Mesendoderm (in vitro differentiated cells): ENCODE data around the gene GNL1.

Experiments used
- DNase-seq: peaks from one replicate; pipeline ENCODE4 v3.0.0; 2013
- H2AK5ac ChIP-seq: 2 replicates; pipeline ENCODE4 v1.6.1; 2013; ENCODE audit warnings: low read length, inconsistent platforms
- H2BK120ac ChIP-seq: 2 replicates; pipeline ENCODE4 v1.6.1; 2013; ENCODE audit warnings: low read depth, mild to moderate bottlenecking, low read length, moderate library complexity, mixed read lengths
- H2BK15ac ChIP-seq: replicated peaks from 2 replicates; pipeline ENCODE4 v1.6.1; 2013; ENCODE audit warnings: low read depth, mild to moderate bottlenecking, moderate library complexity
- H2BK5ac ChIP-seq: 2 replicates; pipeline ENCODE4 v1.6.1; 2013; ENCODE audit warnings: low read length, inconsistent platforms
- H3K18ac ChIP-seq: 2 replicates; pipeline ENCODE4 v1.6.1; 2013; ENCODE audit warnings: mild to moderate bottlenecking, low read length, mixed read lengths
- H3K23ac ChIP-seq: one replicate; pipeline ENCODE4 v1.6.1; 2013; ENCODE audit warnings: low read length
- H3K27ac ChIP-seq: 2 replicates; pipeline ENCODE4 v1.5.1; 2013; ENCODE audit warnings: low read depth, mild to moderate bottlenecking, inconsistent platforms, low read length, moderate library complexity
- H3K27me3 ChIP-seq: 2 replicates; pipeline ENCODE4 v1.6.1; 2013; ENCODE audit warnings: low read length, control low read depth, mild to moderate bottlenecking, inconsistent platforms; ENCODE audit not compliant: insufficient read depth, poor library complexity
- H3K36me3 ChIP-seq: 2 replicates; pipeline ENCODE4 v1.6.1; 2013; ENCODE audit warnings: low read length, inconsistent platforms; ENCODE audit not compliant: control insufficient read depth, insufficient read depth
- H3K4ac ChIP-seq: one replicate; pipeline ENCODE4 v1.6.1; 2013; ENCODE audit warnings: low read depth, mild to moderate bottlenecking, low read length, moderate library complexity
- H3K4me1 ChIP-seq: 2 replicates; pipeline ENCODE4 v1.6.1; 2013; ENCODE audit warnings: low read depth, low read length, inconsistent platforms; ENCODE audit not compliant: control insufficient read depth
- H3K4me2 ChIP-seq: 2 replicates; pipeline ENCODE4 v1.6.1; 2013; ENCODE audit warnings: low read length
- H3K4me3 ChIP-seq: 2 replicates; pipeline ENCODE4 v1.5.1; 2013; ENCODE audit warnings: mild to moderate bottlenecking, low read length
- H3K56ac ChIP-seq: one replicate; pipeline ENCODE4 v1.6.1; 2013; ENCODE audit warnings: low read length
- H3K79me1 ChIP-seq: 2 replicates; pipeline ENCODE4 v1.6.1; 2013; ENCODE audit warnings: low read length, inconsistent platforms
- H3K79me2 ChIP-seq: 2 replicates; pipeline ENCODE4 v1.6.1; 2013; ENCODE audit warnings: mild to moderate bottlenecking, low read length; ENCODE audit not compliant: control insufficient read depth, insufficient read depth
- H3K9ac ChIP-seq: 2 replicates; pipeline ENCODE4 v1.6.1; 2013; ENCODE audit warnings: low read length, inconsistent platforms
- H4K5ac ChIP-seq: one replicate; pipeline ENCODE4 v1.6.1; 2013; ENCODE audit warnings: low read length
- H4K8ac ChIP-seq: one replicate; pipeline ENCODE4 v1.6.1; 2013; ENCODE audit warnings: low read depth, mild to moderate bottlenecking, control low read depth, low read length, moderate library complexity
- WGBS: extraction: QIAGEN DNeasy Blood & Tissue Kit; methylation state at CpG from one replicate; pipeline ENCODE4 v1.1.7; 2013; ENCODE audit warnings: low lambda C conversion rate, missing lambda C conversion rate; ENCODE audit not compliant: insufficient coverage; ENCODE audit errors: extremely low coverage; 5-methylcytosine and 5-hydroxymethylcytosine counted together

Gene GNL1

GRCh38 chr6:30590509-30590908, 34.2 kb upstream of the GNL1 start:
- H4K8ac ChIP-seq = no peak overlapping the region
- H3K4ac ChIP-seq = no peak overlapping the region
- no peak overlapping the region for H2BK5ac ChIP-seq
- no peak overlapping the region for H3K56ac ChIP-seq
- H3K36me3 ChIP-seq = peaks cover 18% of the 10 kb centered on the region
- H3K9ac ChIP-seq = no peak overlapping the region
- peaks cover 3% of the 10 kb centered on the region for H3K79me1 ChIP-seq
- H3K79me2 ChIP-seq = peaks cover 3% of the 10 kb centered on the region
- H3K27ac ChIP-seq = no peak overlapping the region
- H2BK120ac ChIP-seq = no peak overlapping the region
- H2BK15ac ChIP-seq = no peak overlapping the region
- H3K27me3 ChIP-seq = no peaks in the 10 kb centered on the region
- H2AK5ac ChIP-seq = no peak overlapping the region
- H3K4me3 ChIP-seq = no peak overlapping the region
- no peak for DNase-seq
- H4K5ac ChIP-seq = no peak overlapping the region
- H3K18ac ChIP-seq = no peak overlapping the region
- H3K4me2 ChIP-seq = no peak overlapping the region
- no CpG with 5 or more reads among the region's 8 CpGs for WGBS
- no peaks in the 10 kb centered on the region for H3K4me1 ChIP-seq
- no peak overlapping the region for H3K23ac ChIP-seq

GRCh38 chr6:30589754-30590358, 33.6 kb upstream of the GNL1 start:
- no peak overlapping the region for H2BK15ac ChIP-seq
- no peak overlapping the region for H3K4me3 ChIP-seq
- no peak overlapping the region for H2BK120ac ChIP-seq
- H4K5ac ChIP-seq = no peak overlapping the region
- H3K36me3 ChIP-seq = peaks cover 23% of the 10 kb centered on the region
- H3K9ac ChIP-seq = no peak overlapping the region
- H3K18ac ChIP-seq = no peak overlapping the region
- DNase-seq = no peak
- H4K8ac ChIP-seq = no peak overlapping the region
- H3K4me1 ChIP-seq = no peaks in the 10 kb centered on the region
- no peak overlapping the region for H3K56ac ChIP-seq
- no peaks in the 10 kb centered on the region for H3K27me3 ChIP-seq
- H3K79me1 ChIP-seq = peaks cover 3% of the 10 kb centered on the region
- no peak overlapping the region for H3K23ac ChIP-seq
- H3K4ac ChIP-seq = no peak overlapping the region
- H3K4me2 ChIP-seq = no peak overlapping the region
- WGBS = no CpG with 5 or more reads among the region's 15 CpGs
- peaks cover 3% of the 10 kb centered on the region for H3K79me2 ChIP-seq
- no peak overlapping the region for H3K27ac ChIP-seq
- H2AK5ac ChIP-seq = no peak overlapping the region
- H2BK5ac ChIP-seq = no peak overlapping the region

GRCh38 chr6:30583921-30584320, 27.6 kb upstream of the GNL1 start:
- H4K8ac ChIP-seq = no peak overlapping the region
- H3K27ac ChIP-seq = no peak overlapping the region
- no peak overlapping the region for H3K4ac ChIP-seq
- H3K36me3 ChIP-seq = peaks cover 41% of the 10 kb centered on the region
- no peak for DNase-seq
- H3K23ac ChIP-seq = no peak overlapping the region
- no peak overlapping the region for H3K4me3 ChIP-seq
- no peak overlapping the region for H2BK15ac ChIP-seq
- H3K56ac ChIP-seq = no peak overlapping the region
- WGBS = no CpG with 5 or more reads among the region's 5 CpGs
- H3K18ac ChIP-seq = no peak overlapping the region
- no peaks in the 10 kb centered on the region for H3K4me1 ChIP-seq
- no peak overlapping the region for H2BK120ac ChIP-seq
- no peak overlapping the region for H2AK5ac ChIP-seq
- H2BK5ac ChIP-seq = no peak overlapping the region
- H3K4me2 ChIP-seq = no peak overlapping the region
- H4K5ac ChIP-seq = no peak overlapping the region
- H3K79me1 ChIP-seq = no peaks in the 10 kb centered on the region
- H3K27me3 ChIP-seq = no peaks in the 10 kb centered on the region
- no peak overlapping the region for H3K9ac ChIP-seq
- no peaks in the 10 kb centered on the region for H3K79me2 ChIP-seq

GRCh38 chr6:30578051-30578450, 21.8 kb upstream of the GNL1 start:
- Histone ChIP-seq H3K56ac (no peak overlapping the region), H3K79me2 (peaks cover 26% of the 10 kb centered on the region), H4K8ac (no peak overlapping the region), H3K4me1 (no peaks in the 10 kb centered on the region), H3K4me2 (no peak overlapping the region), H3K4ac (no peak overlapping the region), H3K4me3 (no peak overlapping the region), H2AK5ac (no peak overlapping the region), H3K27ac (no peak overlapping the region), H3K27me3 (no peaks in the 10 kb centered on the region), H4K5ac (no peak overlapping the region), H2BK5ac (no peak overlapping the region), H3K18ac (no peak overlapping the region), H2BK15ac (no peak overlapping the region), H3K36me3 (peaks cover 23% of the 10 kb centered on the region), H3K79me1 (peaks cover 17% of the 10 kb centered on the region), H2BK120ac (no peak overlapping the region), H3K9ac (no peak overlapping the region), H3K23ac (no peak overlapping the region)
- DNase-seq = no peak
- WGBS = no CpG with 5 or more reads among the region's 8 CpGs

GRCh38 chr6:30573113-30573512, 16.8 kb upstream of the GNL1 start:
- Histone ChIP-seq H3K56ac (no peak overlapping the region), H3K27me3 (no peaks in the 10 kb centered on the region), H4K8ac (no peak overlapping the region), H3K4me3 (no peak overlapping the region), H2AK5ac (no peak overlapping the region), H2BK120ac (no peak overlapping the region), H2BK15ac (no peak overlapping the region), H3K4ac (no peak overlapping the region), H4K5ac (no peak overlapping the region), H3K79me1 (peaks cover 25% of the 10 kb centered on the region), H3K27ac (no peak overlapping the region), H2BK5ac (no peak overlapping the region), H3K4me2 (peak overlapping the region; percentile 3), H3K18ac (no peak overlapping the region), H3K79me2 (peaks cover 40% of the 10 kb centered on the region), H3K4me1 (peaks cover 6% of the 10 kb centered on the region), H3K36me3 (peaks cover 5% of the 10 kb centered on the region), H3K23ac (no peak overlapping the region), H3K9ac (no peak overlapping the region)
- DNase-seq = no peak
- no CpG with 5 or more reads among the region's 4 CpGs for WGBS

GRCh38 chr6:30572148-30572547, 15.9 kb upstream of the GNL1 start:
- no peak overlapping the region for H2BK120ac ChIP-seq
- no peak overlapping the region for H4K5ac ChIP-seq
- peaks cover 2% of the 10 kb centered on the region for H3K36me3 ChIP-seq
- H3K79me1 ChIP-seq = peaks cover 25% of the 10 kb centered on the region
- peaks cover 40% of the 10 kb centered on the region for H3K79me2 ChIP-seq
- peak; percentile 21 for DNase-seq
- H3K56ac ChIP-seq = peak overlapping the region; percentile 99
- peak overlapping the region; percentile 37 for H3K4me2 ChIP-seq
- H4K8ac ChIP-seq = no peak overlapping the region
- H2BK5ac ChIP-seq = no peak overlapping the region
- H3K18ac ChIP-seq = no peak overlapping the region
- H3K4me3 ChIP-seq = peak overlapping the region; percentile 82
- H3K4ac ChIP-seq = no peak overlapping the region
- H2AK5ac ChIP-seq = no peak overlapping the region
- peaks cover 6% of the 10 kb centered on the region for H3K4me1 ChIP-seq
- H3K9ac ChIP-seq = peak overlapping the region; percentile 91
- H2BK15ac ChIP-seq = no peak overlapping the region
- no peak overlapping the region for H3K27ac ChIP-seq
- no peak overlapping the region for H3K23ac ChIP-seq
- H3K27me3 ChIP-seq = no peaks in the 10 kb centered on the region
